ENCODE data around the gene SLC22A23.

SLC22A23 gene

GRCh38 chr6:3323148-3323547, 133.7 kb downstream of the SLC22A23 start:
- Histone ChIP-seq H3K4me3 (ENCODE audit: low read depth in 1 of 2, low read length in 2 of 2) (no peak overlapping the region), H3K9me3 (ENCODE audit: control insufficient read depth in 1 of 2, low read length in 2 of 2) (no peaks in the 10 kb centered on the region), H3K36me3 (ENCODE audit: control insufficient read depth in 1 of 2, insufficient read depth in 2 of 2, low read length in 2 of 2) (peaks cover 8 to 40% of the 10 kb centered on the region in 2 donors), H3K4me1 (ENCODE audit: control insufficient read depth in 1 of 2, insufficient read depth in 2 of 2, low read length in 2 of 2) (peaks cover 5 to 7% of the 10 kb centered on the region in 2 donors), H3K27ac (ENCODE audit: low read depth, low read length) (no peak overlapping the region), H3K27me3 (ENCODE audit: control insufficient read depth in 1 of 2, insufficient read depth in 2 of 2, low read length in 2 of 2) (no peaks in the 10 kb centered on the region), H3K9ac (ENCODE audit: low read depth in 1 of 2, low read length in 2 of 2) (no peak overlapping the region)

GRCh38 chr6:3322366-3322890, 134.4 kb downstream of the SLC22A23 start:
- no peak overlapping the region for H3K27ac ChIP-seq (ENCODE audit: low read depth, low read length)
- H3K27me3 ChIP-seq (ENCODE audit: control insufficient read depth in 1 of 2, insufficient read depth in 2 of 2, low read length in 2 of 2) = no peaks in the 10 kb centered on the region
- H3K4me1 ChIP-seq (ENCODE audit: control insufficient read depth in 1 of 2, insufficient read depth in 2 of 2, low read length in 2 of 2) = peaks cover 5 to 7% of the 10 kb centered on the region in 2 donors
- H3K9me3 ChIP-seq (ENCODE audit: control insufficient read depth in 1 of 2, low read length in 2 of 2) = no peaks in the 10 kb centered on the region
- peaks cover 8 to 45% of the 10 kb centered on the region in 2 donors for H3K36me3 ChIP-seq (ENCODE audit: control insufficient read depth in 1 of 2, insufficient read depth in 2 of 2, low read length in 2 of 2)
- no peak overlapping the region for H3K9ac ChIP-seq (ENCODE audit: low read depth in 1 of 2, low read length in 2 of 2)
- H3K4me3 ChIP-seq (ENCODE audit: low read depth in 1 of 2, low read length in 2 of 2) = no peak overlapping the region

- Histone ChIP-seq H3K9me3 (ENCODE audit: control insufficient read depth in 1 of 2, low read length in 2 of 2) (no peaks in the 10 kb centered on the region), H3K4me1 (ENCODE audit: control insufficient read depth in 1 of 2, insufficient read depth in 2 of 2, low read length in 2 of 2) (peaks cover 5 to 7% of the 10 kb centered on the region in 2 donors), H3K4me3 (ENCODE audit: low read depth in 1 of 2, low read length in 2 of 2) (no peak overlapping the region), H3K36me3 (ENCODE audit: control insufficient read depth in 1 of 2, insufficient read depth in 2 of 2, low read length in 2 of 2) (peaks cover 8 to 51% of the 10 kb centered on the region in 2 donors), H3K9ac (ENCODE audit: low read depth in 1 of 2, low read length in 2 of 2) (no peak overlapping the region), H3K27me3 (ENCODE audit: control insufficient read depth in 1 of 2, insufficient read depth in 2 of 2, low read length in 2 of 2) (no peaks in the 10 kb centered on the region), H3K27ac (ENCODE audit: low read depth, low read length) (no peak overlapping the region)
Observed at GRCh38 chr6:3321875-3322274, 135.0 kb downstream of the SLC22A23 start.

- H3K9ac ChIP-seq (ENCODE audit: low read depth in 1 of 2, low read length in 2 of 2) = no peak overlapping the region
- H3K9me3 ChIP-seq (ENCODE audit: control insufficient read depth in 1 of 2, low read length in 2 of 2) = no peaks in the 10 kb centered on the region
- H3K4me3 ChIP-seq (ENCODE audit: low read depth in 1 of 2, low read length in 2 of 2) = no peak overlapping the region
- H3K27ac ChIP-seq (ENCODE audit: low read depth, low read length) = no peak overlapping the region
- no peaks in the 10 kb centered on the region for H3K27me3 ChIP-seq (ENCODE audit: control insufficient read depth in 1 of 2, insufficient read depth in 2 of 2, low read length in 2 of 2)
- peaks cover 8 to 58% of the 10 kb centered on the region in 2 donors for H3K36me3 ChIP-seq (ENCODE audit: control insufficient read depth in 1 of 2, insufficient read depth in 2 of 2, low read length in 2 of 2)
- peaks cover 5 to 7% of the 10 kb centered on the region in 2 donors for H3K4me1 ChIP-seq (ENCODE audit: control insufficient read depth in 1 of 2, insufficient read depth in 2 of 2, low read length in 2 of 2)
Observed at GRCh38 chr6:3321042-3321441, 135.8 kb downstream of the SLC22A23 start.

- no peak overlapping the region for H3K27ac ChIP-seq (ENCODE audit: low read depth, low read length)
Observed at GRCh38 chr6:3320238-3320811, 136.5 kb downstream of the SLC22A23 start.

GRCh38 chr6:3319610-3320200, 137.1 kb downstream of the SLC22A23 start:
- Histone ChIP-seq H3K9me3 (ENCODE audit: control insufficient read depth in 1 of 2, low read length in 2 of 2) (no peaks in the 10 kb centered on the region), H3K27me3 (ENCODE audit: control insufficient read depth in 1 of 2, insufficient read depth in 2 of 2, low read length in 2 of 2) (no peaks in the 10 kb centered on the region), H3K4me1 (ENCODE audit: control insufficient read depth in 1 of 2, insufficient read depth in 2 of 2, low read length in 2 of 2) (peaks cover 0 to 4% of the 10 kb centered on the region in 2 donors), H3K36me3 (ENCODE audit: control insufficient read depth in 1 of 2, insufficient read depth in 2 of 2, low read length in 2 of 2) (peaks cover 8 to 62% of the 10 kb centered on the region in 2 donors), H3K4me3 (ENCODE audit: low read depth in 1 of 2, low read length in 2 of 2) (no peak overlapping the region), H3K27ac (ENCODE audit: low read depth, low read length) (no peak overlapping the region), H3K9ac (ENCODE audit: low read depth in 1 of 2, low read length in 2 of 2) (no peak overlapping the region)

More at GRCh38 chr6:3320238-3320811, 136.5 kb downstream of the SLC22A23 start:
- Histone ChIP-seq H3K9me3 (ENCODE audit: control insufficient read depth in 1 of 2, low read length in 2 of 2) (no peaks in the 10 kb centered on the region), H3K9ac (ENCODE audit: low read depth in 1 of 2, low read length in 2 of 2) (no peak overlapping the region), H3K4me1 (ENCODE audit: control insufficient read depth in 1 of 2, insufficient read depth in 2 of 2, low read length in 2 of 2) (peaks cover 4% of the 10 kb centered on the region in 2 donors), H3K36me3 (ENCODE audit: control insufficient read depth in 1 of 2, insufficient read depth in 2 of 2, low read length in 2 of 2) (peaks cover 8 to 58% of the 10 kb centered on the region in 2 donors), H3K4me3 (ENCODE audit: low read depth in 1 of 2, low read length in 2 of 2) (no peak overlapping the region), H3K27me3 (ENCODE audit: control insufficient read depth in 1 of 2, insufficient read depth in 2 of 2, low read length in 2 of 2) (no peaks in the 10 kb centered on the region)

GRCh38 chr6:3318821-3319540, 137.9 kb downstream of the SLC22A23 start:
- Histone ChIP-seq H3K27me3 (ENCODE audit: control insufficient read depth in 1 of 2, insufficient read depth in 2 of 2, low read length in 2 of 2) (no peaks in the 10 kb centered on the region), H3K36me3 (ENCODE audit: control insufficient read depth in 1 of 2, insufficient read depth in 2 of 2, low read length in 2 of 2) (peaks cover 8 to 62% of the 10 kb centered on the region in 2 donors), H3K27ac (ENCODE audit: low read depth, low read length) (no peak overlapping the region), H3K9ac (ENCODE audit: low read depth in 1 of 2, low read length in 2 of 2) (no peak overlapping the region), H3K9me3 (ENCODE audit: control insufficient read depth in 1 of 2, low read length in 2 of 2) (no peaks in the 10 kb centered on the region), H3K4me3 (ENCODE audit: low read depth in 1 of 2, low read length in 2 of 2) (no peak overlapping the region), H3K4me1 (ENCODE audit: control insufficient read depth in 1 of 2, insufficient read depth in 2 of 2, low read length in 2 of 2) (no peaks in the 10 kb centered on the region)

GRCh38 chr6:3318226-3318625, 138.6 kb downstream of the SLC22A23 start:
- Histone ChIP-seq H3K27ac (ENCODE audit: low read depth, low read length) (no peak overlapping the region), H3K27me3 (ENCODE audit: control insufficient read depth in 1 of 2, insufficient read depth in 2 of 2, low read length in 2 of 2) (no peaks in the 10 kb centered on the region)

GRCh38 chr6:3317741-3318211, 139.1 kb downstream of the SLC22A23 start:
- H3K4me1 ChIP-seq (ENCODE audit: control insufficient read depth in 1 of 2, insufficient read depth in 2 of 2, low read length in 2 of 2) = no peaks in the 10 kb centered on the region
- peaks cover 8 to 52% of the 10 kb centered on the region in 2 donors for H3K36me3 ChIP-seq (ENCODE audit: control insufficient read depth in 1 of 2, insufficient read depth in 2 of 2, low read length in 2 of 2)
- no peak overlapping the region for H3K27ac ChIP-seq (ENCODE audit: low read depth, low read length)
- no peak overlapping the region for H3K9ac ChIP-seq (ENCODE audit: low read depth in 1 of 2, low read length in 2 of 2)
- no peaks in the 10 kb centered on the region for H3K9me3 ChIP-seq (ENCODE audit: control insufficient read depth in 1 of 2, low read length in 2 of 2)
- H3K27me3 ChIP-seq (ENCODE audit: control insufficient read depth in 1 of 2, insufficient read depth in 2 of 2, low read length in 2 of 2) = no peaks in the 10 kb centered on the region
- no peak overlapping the region for H3K4me3 ChIP-seq (ENCODE audit: low read depth in 1 of 2, low read length in 2 of 2)

More at GRCh38 chr6:3318226-3318625, 138.6 kb downstream of the SLC22A23 start:
- Histone ChIP-seq H3K4me3 (ENCODE audit: low read depth in 1 of 2, low read length in 2 of 2) (no peak overlapping the region), H3K9me3 (ENCODE audit: control insufficient read depth in 1 of 2, low read length in 2 of 2) (no peaks in the 10 kb centered on the region), H3K9ac (ENCODE audit: low read depth in 1 of 2, low read length in 2 of 2) (no peak overlapping the region), H3K36me3 (ENCODE audit: control insufficient read depth in 1 of 2, insufficient read depth in 2 of 2, low read length in 2 of 2) (peaks cover 8 to 57% of the 10 kb centered on the region in 2 donors), H3K4me1 (ENCODE audit: control insufficient read depth in 1 of 2, insufficient read depth in 2 of 2, low read length in 2 of 2) (no peaks in the 10 kb centered on the region)

- Histone ChIP-seq H3K9me3 (ENCODE audit: control insufficient read depth in 1 of 2, low read length in 2 of 2) (no peaks in the 10 kb centered on the region), H3K4me3 (ENCODE audit: low read depth in 1 of 2, low read length in 2 of 2) (no peak overlapping the region), H3K36me3 (ENCODE audit: control insufficient read depth in 1 of 2, insufficient read depth in 2 of 2, low read length in 2 of 2) (peaks cover 8 to 43% of the 10 kb centered on the region in 2 donors), H3K4me1 (ENCODE audit: control insufficient read depth in 1 of 2, insufficient read depth in 2 of 2, low read length in 2 of 2) (no peaks in the 10 kb centered on the region), H3K27ac (ENCODE audit: low read depth, low read length) (no peak overlapping the region), H3K9ac (ENCODE audit: low read depth in 1 of 2, low read length in 2 of 2) (no peak overlapping the region), H3K27me3 (ENCODE audit: control insufficient read depth in 1 of 2, insufficient read depth in 2 of 2, low read length in 2 of 2) (no peaks in the 10 kb centered on the region)
Observed at GRCh38 chr6:3316818-3317217, 140.0 kb downstream of the SLC22A23 start.
